ENCODE data around the gene IP6K1. TPM values are rescaled to one million over a fixed set of nuclear protein-coding genes. Genes with fewer than 3 reads are reported as not detected.
A peak's percentile ranks its signal among the peaks of the same experiment; 100 is the strongest.
"Not testable (repeated sequence)": the region's sequence is repeated elsewhere in the genome, so short reads cannot be mapped to it uniquely, and the experiment has no call there.

Gene IP6K1
- total RNA-seq, 1 experiment from 2014 or later = 32.2 TPM

DNA sequence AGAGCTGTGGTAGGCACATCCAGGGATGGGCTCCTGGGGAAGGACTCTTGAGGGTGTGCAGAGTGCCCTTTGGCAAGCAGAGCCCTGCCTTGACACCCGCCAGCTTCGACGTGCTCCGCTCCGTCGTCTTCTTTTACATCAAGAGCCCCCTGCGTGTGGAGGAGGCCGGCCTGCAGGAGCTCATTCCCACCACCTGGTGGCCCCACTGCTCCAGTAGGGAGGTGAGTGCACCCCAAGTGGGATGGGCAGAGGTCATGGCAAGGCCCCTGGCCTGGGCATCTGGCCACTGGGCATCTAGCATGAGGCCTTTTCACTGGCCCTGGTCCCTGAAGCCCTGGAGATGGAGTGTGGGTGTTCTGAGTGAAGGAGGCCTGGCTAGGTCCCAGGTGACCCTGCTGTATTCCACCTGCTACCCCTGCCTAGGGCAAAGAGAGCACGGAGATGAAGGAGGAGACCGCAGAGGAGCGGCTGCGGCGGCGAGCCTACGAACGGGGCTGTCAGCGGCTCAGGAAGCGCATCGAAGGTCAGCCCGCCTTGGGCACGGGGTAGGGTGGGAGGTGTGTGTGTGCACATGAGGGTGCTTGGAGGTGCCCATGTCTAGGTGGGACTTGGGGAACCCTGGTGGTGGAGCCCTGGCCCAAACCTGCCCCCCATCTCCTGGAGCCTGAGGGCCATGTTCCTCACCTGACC, 84.8 kb downstream of the IP6K1 start:
- ATAC-seq (peak; percentile 66), DNase-seq (ENCODE audit: low spot score) (peak; percentile 85)
- ChIA-PET POLR2A (interaction anchor here (0.8 to 1.0 kb wide), 2 partner anchors 18 to 209 kb away, joined by 3 to 6 read pairs; partner anchors contain the start of gene AMIGO3), CTCF (interaction anchor here (0.6 to 3.7 kb wide), 66 partner anchors 8 to 422 kb away, joined by 3 to 55 read pairs (median 4); partner anchors contain the start of genes AMIGO3, AMT, CAMKV and GMPPB)
- peaks cover 16% of the 10 kb centered on the region for H3K4me1 Mint-ChIP-seq
- H3K36me3 Mint-ChIP-seq = peaks cover 3% of the 10 kb centered on the region
- no peak overlapping the region; the same call in 1 of the 2 replicates for H3K27ac Mint-ChIP-seq
- no peak overlapping the region for H3K4me3 Mint-ChIP-seq
- no peaks in the 10 kb centered on the region for H3K9me3 Mint-ChIP-seq
- TF ChIP-seq, protein P1, sequence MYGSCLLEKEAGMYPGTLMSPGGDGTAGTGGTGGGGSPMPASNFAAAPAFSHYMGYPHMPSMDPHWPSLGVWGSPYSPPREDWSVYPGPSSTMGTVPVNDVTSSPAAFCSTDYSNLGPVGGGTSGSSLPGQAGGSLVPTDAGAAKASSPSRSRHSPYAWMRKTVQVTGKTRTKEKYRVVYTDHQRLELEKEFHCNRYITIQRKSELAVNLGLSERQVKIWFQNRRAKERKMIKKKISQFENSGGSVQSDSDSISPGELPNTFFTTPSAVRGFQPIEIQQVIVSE (CRISPR knock-in tag; IDR thresholded peaks at IDR 0.05; ENCODE audit: borderline replicate concordance) = no peak
- TF ChIP-seq, protein P2, sequence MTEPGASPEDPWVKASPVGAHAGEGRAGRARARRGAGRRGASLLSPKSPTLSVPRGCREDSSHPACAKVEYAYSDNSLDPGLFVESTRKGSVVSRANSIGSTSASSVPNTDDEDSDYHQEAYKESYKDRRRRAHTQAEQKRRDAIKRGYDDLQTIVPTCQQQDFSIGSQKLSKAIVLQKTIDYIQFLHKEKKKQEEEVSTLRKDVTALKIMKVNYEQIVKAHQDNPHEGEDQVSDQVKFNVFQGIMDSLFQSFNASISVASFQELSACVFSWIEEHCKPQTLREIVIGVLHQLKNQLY (CRISPR knock-in tag; IDR thresholded peaks at IDR 0.05) = 0 out of 2 replicates have a peak, but pooled peaks have one; percentile 44
- H3K27me3 Mint-ChIP-seq (ENCODE audit: low read depth) = no peaks in the 10 kb centered on the region

DNA sequence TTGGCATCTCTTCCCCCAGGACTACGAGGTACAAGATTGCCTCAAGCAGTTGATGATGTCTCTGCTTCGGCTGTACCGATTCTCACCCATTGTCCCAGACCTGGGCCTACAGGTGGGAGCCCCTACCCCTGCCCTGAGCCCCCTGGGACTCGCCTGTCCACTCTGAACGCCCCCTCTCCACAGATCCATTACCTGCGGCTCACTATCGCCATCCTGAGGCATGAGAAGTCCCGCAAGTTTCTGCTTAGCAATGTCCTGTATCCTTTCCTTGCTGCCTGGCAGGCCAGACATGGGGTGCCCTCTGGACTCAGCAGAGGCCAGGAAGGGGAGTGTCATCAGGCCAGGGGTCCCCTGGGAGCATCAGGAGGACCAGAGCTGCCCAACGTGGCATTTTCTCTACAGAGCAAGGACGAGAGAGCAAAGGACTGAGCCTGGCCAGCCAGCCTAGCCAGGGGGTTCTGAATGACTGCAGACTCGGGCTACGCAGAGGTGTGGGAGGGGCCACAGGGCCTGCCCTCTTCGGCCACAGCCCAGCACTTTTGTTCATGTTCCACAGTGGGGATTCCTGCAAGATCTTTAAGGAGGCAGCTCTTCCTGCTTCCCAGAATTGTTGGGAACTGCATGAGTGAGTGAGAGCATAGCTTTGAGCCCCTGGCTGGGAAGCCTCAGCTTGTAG, 85.8 kb downstream of the IP6K1 start:
- Mint-ChIP-seq H3K9me3 (no peaks in the 10 kb centered on the region), H3K36me3 (peaks cover 3% of the 10 kb centered on the region), H3K4me1 (peaks cover 16% of the 10 kb centered on the region), H3K4me3 (no peak overlapping the region), H3K27ac (peak overlapping the region; percentile 27; the same call in 1 of the 2 replicates), H3K27me3 (ENCODE audit: low read depth) (no peaks in the 10 kb centered on the region)
- POLR2A ChIA-PET = interaction anchor here (0.8 to 1.0 kb wide), 2 partner anchors 19 to 210 kb away, joined by 3 to 6 read pairs; partner anchors contain the start of gene AMIGO3
- TF ChIP-seq, protein P3, sequence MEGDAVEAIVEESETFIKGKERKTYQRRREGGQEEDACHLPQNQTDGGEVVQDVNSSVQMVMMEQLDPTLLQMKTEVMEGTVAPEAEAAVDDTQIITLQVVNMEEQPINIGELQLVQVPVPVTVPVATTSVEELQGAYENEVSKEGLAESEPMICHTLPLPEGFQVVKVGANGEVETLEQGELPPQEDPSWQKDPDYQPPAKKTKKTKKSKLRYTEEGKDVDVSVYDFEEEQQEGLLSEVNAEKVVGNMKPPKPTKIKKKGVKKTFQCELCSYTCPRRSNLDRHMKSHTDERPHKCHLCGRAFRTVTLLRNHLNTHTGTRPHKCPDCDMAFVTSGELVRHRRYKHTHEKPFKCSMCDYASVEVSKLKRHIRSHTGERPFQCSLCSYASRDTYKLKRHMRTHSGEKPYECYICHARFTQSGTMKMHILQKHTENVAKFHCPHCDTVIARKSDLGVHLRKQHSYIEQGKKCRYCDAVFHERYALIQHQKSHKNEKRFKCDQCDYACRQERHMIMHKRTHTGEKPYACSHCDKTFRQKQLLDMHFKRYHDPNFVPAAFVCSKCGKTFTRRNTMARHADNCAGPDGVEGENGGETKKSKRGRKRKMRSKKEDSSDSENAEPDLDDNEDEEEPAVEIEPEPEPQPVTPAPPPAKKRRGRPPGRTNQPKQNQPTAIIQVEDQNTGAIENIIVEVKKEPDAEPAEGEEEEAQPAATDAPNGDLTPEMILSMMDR (IDR thresholded peaks at IDR 0.05) = peak; percentile 14; the same call in 1 of the 2 replicates
- no peak for TF ChIP-seq HMGA2 (CRISPR knock-in tag; IDR thresholded peaks at IDR 0.05)
- CTCF ChIA-PET = interaction anchor here (0.6 to 3.7 kb wide), 65 partner anchors 8 to 423 kb away, joined by 3 to 55 read pairs (median 4); partner anchors contain the start of genes AMIGO3, AMT, CAMKV and GMPPB
- peak; percentile 52 for DNase-seq (ENCODE audit: low spot score)
- ATAC-seq = peak; percentile 27

DNA sequence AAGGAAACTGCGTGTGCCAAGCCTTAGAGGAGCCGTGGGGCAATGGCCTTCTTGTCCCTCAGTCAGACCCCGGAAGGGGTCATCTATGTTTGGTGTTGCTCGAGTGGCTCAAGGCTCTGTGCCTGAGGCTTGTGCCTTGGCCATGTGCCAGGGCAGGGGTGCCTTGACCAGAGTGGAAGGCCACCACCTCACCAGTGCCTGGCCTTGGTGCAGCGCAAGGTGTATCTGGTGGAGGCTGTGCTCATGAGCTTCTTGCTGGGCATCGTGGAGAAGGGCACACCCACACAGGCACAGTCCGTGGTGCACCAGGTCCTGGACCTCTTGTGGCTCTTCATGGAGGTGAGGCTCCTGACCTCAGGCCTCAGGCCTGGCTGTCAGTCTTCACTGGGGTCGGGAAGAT, 86.3 kb downstream of the IP6K1 start:
- Mint-ChIP-seq H3K27me3 (ENCODE audit: low read depth) (no peaks in the 10 kb centered on the region), H3K4me1 (peaks cover 16% of the 10 kb centered on the region), H3K27ac (peak overlapping the region; percentile 88; the same call in 1 of the 2 replicates), H3K36me3 (peaks cover 3% of the 10 kb centered on the region), H3K9me3 (no peaks in the 10 kb centered on the region), H3K4me3 (no peak overlapping the region)
- ChIA-PET POLR2A (no interaction called here), CTCF (interaction anchor here (0.8 to 3.4 kb wide), 4 partner anchors 103 to 160 kb away, joined by 3 to 29 read pairs (median 4); partner anchors contain the start of gene INKA1)
- ATAC-seq = no peak
- TF ChIP-seq SOX15 (CRISPR knock-in tag; IDR thresholded peaks at IDR 0.05) (no peak), JUN (CRISPR knock-in tag; IDR thresholded peaks at IDR 0.05) (no peak)
- no peak for DNase-seq (ENCODE audit: low spot score)

DNA sequence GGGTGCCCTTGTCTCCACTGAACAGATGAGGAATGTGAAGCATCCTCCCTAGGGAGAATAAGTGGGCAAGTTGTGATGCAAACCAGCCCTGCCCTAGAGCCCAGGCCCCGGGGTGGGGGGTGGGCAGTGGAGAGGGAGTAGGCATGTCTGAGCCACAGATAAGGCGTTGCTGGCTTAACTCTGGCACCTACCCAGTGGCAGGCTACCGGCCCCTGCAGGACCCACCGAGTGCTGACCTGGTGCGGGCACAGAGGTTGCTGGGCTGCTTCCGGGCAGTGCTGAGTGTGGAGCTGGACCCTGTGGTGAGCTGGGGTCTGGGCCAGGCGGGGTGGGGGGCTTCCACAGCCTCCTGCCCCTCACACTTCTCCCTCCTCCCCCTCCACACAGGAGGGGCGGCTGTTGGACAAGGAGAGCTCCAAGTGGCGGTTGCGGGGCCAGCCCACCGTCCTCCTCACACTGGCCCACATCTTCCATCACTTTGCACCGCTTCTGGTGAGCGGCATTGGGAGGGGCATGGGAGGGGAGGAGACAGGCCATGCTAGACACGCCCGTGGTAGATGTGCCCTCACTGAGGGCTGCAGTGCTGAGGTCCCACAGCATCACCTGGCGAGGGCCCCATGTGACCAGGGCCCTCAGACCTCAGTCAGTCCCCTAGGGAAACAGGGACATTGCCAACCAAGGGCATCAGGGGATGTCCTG, 86.9 kb downstream of the IP6K1 start:
- DNase-seq (ENCODE audit: low spot score) = no peak
- POLR2A ChIA-PET = no interaction called here
- peaks cover 3% of the 10 kb centered on the region for H3K36me3 Mint-ChIP-seq
- no peak overlapping the region for H3K4me3 Mint-ChIP-seq
- no peak for ATAC-seq
- H3K9me3 Mint-ChIP-seq = no peaks in the 10 kb centered on the region
- TF ChIP-seq JUN (CRISPR knock-in tag; IDR thresholded peaks at IDR 0.05) = no peak
- CTCF ChIA-PET = interaction anchor here (0.8 to 3.4 kb wide), 2 partner anchors 104 to 159 kb away, joined by 4 to 29 read pairs; partner anchors contain the start of gene INKA1
- no peak overlapping the region for H3K27ac Mint-ChIP-seq
- H3K27me3 Mint-ChIP-seq (ENCODE audit: low read depth) = no peaks in the 10 kb centered on the region
- peaks cover 16% of the 10 kb centered on the region for H3K4me1 Mint-ChIP-seq

DNA sequence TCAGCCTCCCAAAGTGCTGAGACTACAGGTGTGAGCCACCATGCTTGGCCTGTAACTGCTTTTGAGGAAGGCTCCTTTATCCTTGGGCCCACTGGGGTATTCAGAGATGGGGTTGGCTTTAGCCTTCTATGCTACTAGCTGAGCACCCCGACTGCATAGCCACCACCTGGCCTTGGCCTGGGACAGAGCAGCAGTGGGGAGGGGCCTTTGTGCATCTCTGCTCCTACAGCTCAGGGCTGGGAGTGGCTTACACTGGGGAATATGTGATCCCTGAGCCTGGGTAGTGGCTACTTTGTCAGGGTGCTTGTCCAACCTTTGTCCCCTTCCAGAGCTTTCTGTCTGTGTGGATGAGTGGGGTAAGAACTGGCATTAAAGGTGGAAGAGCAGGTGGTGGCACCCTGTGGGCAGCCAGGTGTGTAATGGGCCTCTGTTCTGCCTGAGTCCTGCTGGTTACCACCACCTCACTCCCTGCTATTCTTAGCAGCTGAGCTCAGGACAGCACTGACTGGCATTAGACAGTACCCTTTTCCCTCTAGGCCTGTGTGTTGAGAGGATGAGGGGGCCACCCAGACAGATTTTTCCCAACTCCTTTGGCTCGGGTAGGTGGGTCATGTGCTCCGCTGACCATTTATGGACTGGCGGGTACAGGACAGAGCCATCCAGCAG, 90.9 kb downstream of the IP6K1 start:
- H3K4me1 Mint-ChIP-seq; H3K27ac Mint-ChIP-seq; CTCF ChIA-PET; POLR2A ChIA-PET; H3K4me3 Mint-ChIP-seq; H3K36me3 Mint-ChIP-seq; DNase-seq (ENCODE audit: low spot score); H3K27me3 Mint-ChIP-seq (ENCODE audit: low read depth); H3K9me3 Mint-ChIP-seq: not testable (repeated sequence)
- ATAC-seq = peak; percentile 33

DNA sequence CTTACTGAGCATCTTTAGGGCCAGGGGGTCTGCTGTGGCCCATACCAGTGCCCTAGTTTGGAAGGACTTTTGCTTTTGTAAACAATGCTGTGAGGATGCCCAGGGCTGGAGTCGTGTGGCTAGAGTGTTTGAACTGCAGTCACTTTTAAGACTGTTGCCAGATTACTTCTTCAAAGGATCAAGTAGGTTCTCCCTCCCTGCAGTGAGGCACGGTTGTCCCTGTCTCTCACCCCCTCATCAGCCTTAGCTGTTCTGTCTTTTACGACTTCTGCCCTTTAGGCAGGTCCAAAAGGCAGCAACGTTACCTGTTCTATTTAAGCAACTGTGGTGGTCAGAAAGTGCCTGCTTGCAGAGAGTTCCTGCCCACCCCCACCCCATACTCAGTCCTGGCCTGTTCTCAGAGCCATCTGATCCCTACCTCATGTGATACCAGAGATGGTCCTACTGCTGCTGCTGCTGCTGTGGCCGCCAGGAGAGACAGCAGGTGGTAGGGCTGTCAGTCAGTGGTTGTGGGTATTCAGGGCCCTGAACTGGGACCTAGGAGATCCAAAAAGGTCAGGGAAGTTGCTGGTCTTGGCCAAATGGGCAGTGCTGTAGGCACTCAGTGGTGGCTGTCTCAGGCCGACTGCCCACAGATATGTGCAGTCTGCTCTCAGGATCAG, 91.8 kb downstream of the IP6K1 start:
- CTCF ChIA-PET; H3K27me3 Mint-ChIP-seq (ENCODE audit: low read depth); H3K9me3 Mint-ChIP-seq; H3K36me3 Mint-ChIP-seq; POLR2A ChIA-PET; H3K4me3 Mint-ChIP-seq; H3K27ac Mint-ChIP-seq; DNase-seq (ENCODE audit: low spot score); ATAC-seq; H3K4me1 Mint-ChIP-seq: not testable (repeated sequence)

DNA sequence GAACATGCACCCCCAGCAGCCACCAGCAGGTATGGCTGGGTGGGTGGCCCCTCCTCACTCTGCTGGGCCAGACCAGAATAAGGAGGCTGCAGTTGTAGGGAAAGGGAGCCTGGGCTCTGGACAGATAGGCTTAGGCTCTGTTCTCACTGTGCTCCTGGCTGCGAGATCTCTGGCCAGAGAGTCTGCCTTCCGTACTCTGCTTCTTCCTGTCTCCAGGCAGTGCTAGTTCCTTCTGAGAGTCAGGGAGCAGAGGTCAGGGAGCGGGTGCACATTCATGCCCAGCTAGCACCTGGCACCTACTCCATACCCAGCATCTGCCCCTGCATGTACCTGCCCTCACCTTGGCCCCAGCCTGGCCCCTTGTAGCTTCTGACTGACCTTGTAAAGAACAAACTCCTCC, 94.9 kb downstream of the IP6K1 start:
- H3K36me3 Mint-ChIP-seq; H3K4me3 Mint-ChIP-seq; POLR2A ChIA-PET; H3K27me3 Mint-ChIP-seq (ENCODE audit: low read depth); ATAC-seq; DNase-seq (ENCODE audit: low spot score); H3K9me3 Mint-ChIP-seq; H3K27ac Mint-ChIP-seq: not testable (repeated sequence)
- CTCF ChIA-PET = interaction anchor here (0.6 to 1.0 kb wide), 2 partner anchors 10 to 283 kb away, joined by 3 to 6 read pairs; no protein-coding TSS in a partner anchor
- peaks cover 17% of the 10 kb centered on the region for H3K4me1 Mint-ChIP-seq

DNA sequence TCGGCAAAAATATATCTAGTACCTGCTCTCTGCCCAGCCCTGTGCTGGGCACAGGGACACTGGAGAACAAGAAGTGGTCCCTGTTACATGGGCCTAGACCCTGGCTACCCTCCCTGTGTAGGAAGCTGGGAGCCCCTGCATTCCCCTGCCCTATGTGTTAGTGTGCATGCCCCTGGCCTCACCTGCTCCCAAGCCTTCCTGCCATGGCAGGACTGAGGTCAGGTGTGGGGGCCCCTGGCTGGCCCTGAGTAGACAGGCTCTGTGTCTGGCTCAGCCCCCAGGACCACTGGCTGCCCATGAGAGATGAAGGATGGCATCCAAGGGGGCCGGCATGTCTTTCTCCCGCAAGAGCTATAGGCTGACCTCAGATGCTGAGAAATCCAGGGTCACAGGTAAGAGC, 95.5 kb downstream of the IP6K1 start:
- H3K9me3 Mint-ChIP-seq; H3K27me3 Mint-ChIP-seq (ENCODE audit: low read depth); POLR2A ChIA-PET; DNase-seq (ENCODE audit: low spot score); H3K36me3 Mint-ChIP-seq; H3K27ac Mint-ChIP-seq; ATAC-seq: not testable (repeated sequence)
- H3K4me1 Mint-ChIP-seq = peaks cover 17% of the 10 kb centered on the region
- H3K4me3 Mint-ChIP-seq = peak overlapping the region; percentile 98
- CTCF ChIA-PET = interaction anchor here (1.0 kb wide), 1 partner anchor 10 kb away, joined by 6 read pairs; no protein-coding TSS in a partner anchor
